Germinal center (tissue), 1 donor: ENCODE measurements around the gene SMURF2.

Experiments
- DNase-seq: peaks from one replicate; pipeline ENCODE4 v3.0.0; 2012; ENCODE audit warnings: mixed read lengths, low spot score

SMURF2 gene

DNA sequence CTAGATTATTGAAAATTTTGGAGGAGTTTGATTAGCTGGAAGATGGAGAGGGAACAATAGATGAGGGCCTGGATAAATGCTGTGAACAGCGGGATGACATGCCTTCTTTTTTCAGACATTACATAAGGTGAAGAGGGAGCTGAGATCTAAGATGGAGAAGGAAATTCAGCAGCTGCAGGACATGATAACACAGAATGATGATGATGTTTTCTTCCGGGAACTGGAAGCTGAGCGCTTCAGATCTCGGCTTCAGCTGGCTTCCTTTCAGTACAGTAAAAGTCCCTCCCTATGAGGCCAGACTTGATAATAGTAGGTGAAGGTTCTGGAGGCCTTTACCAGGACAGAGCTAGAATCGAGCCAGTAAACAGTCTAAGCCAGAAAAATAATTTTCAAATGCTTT is 124.6 kb downstream of the SMURF2 start:
- no peak for DNase-seq

DNA sequence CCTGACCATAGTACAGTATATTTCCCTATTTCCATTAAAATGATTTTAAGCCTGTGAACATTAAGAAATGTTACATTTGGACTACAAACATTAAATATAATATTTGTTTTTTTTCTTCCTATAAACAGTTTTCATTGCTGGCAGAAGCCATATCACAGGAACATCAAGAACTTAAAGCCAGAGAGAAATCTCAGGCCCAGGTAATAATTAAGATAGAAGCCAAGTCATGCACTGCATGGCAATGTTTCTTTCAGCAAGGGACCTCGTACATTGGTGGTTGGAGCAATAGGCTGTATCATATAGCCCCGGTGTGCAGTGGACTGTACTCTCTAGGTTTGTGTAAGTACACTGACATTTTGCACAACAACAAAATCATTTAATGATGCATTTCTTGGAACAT is 125.2 kb downstream of the SMURF2 start:
- no peak for DNase-seq

DNA sequence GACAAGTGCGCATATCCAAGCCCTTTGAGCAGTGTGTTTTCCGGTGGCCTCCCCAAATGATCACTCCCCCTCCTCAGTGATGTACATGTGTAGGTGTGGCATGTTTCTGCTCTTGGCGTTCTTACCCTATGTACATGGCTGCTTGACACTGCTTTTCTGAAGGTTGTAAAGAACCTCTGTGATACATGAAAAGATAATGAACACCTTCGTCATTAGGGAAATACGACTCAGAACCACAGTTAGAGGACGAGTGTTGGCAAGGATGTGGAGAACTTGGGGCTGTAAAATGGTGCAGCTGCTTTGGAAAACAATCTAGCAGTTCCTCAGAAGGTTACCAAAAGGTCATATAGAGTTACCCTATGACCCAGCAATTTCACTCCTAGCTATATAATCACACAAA is 126.8 kb downstream of the SMURF2 start:
- no peak for DNase-seq

DNA sequence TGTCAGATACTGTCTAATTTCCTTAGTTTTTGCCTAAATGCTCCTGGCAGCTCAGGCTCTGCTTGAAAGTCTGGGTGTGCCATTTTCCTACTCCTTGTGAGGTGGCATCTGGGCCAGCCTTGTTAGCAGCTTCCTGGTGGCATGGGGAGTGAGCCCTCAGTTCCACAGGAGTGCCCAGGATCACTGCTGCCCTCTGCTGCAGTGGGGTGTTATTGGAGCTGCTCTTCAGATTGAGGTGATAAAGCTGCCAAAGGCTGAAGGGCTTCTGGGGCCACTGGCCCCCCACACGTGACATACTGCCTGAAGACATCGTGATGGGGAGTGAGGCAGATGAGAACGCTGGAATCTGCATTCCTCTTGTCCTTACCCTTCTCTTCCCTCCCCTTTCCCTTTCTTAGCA is 127.9 kb downstream of the SMURF2 start:
- DNase-seq = peak; percentile 14

DNA sequence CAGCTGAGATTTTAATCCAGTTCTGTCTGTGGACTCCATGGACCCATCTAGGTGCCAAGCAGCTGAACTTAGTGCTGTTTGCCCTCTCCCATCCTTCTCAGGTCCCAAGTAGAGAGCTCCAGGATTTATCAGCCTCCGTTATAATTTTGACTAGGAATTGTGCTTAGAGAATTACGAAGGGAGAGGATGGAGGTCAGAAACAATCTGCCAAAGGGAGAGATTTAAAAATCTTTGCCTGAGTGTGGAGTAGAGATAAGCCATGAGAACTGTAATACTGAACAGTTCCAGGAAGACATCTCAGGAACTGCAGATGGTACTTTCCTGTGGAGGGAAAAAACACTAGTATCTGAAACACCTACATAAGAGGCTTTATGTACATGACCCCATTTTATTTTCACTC is 128.3 kb downstream of the SMURF2 start:
- no peak for DNase-seq

DNA sequence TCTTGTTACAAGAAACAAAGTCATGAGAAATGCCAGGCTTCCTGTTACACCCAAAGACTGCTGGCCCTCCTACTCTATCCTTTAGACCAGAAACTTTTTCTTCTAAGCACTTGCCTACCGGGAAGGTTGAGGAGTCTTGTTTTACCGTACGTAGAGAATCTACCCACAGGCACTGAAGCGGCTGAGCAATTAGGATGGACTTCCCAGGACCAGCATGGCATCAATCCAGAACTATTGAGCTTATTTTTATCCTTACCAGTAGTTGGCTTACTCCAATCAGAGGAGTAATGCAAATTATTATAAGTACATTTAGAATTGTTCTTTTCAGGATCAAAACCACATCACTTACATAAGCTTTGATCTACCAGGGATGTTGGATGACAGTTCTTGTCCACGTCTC is 129.7 kb downstream of the SMURF2 start:
- DNase-seq = no peak

DNA sequence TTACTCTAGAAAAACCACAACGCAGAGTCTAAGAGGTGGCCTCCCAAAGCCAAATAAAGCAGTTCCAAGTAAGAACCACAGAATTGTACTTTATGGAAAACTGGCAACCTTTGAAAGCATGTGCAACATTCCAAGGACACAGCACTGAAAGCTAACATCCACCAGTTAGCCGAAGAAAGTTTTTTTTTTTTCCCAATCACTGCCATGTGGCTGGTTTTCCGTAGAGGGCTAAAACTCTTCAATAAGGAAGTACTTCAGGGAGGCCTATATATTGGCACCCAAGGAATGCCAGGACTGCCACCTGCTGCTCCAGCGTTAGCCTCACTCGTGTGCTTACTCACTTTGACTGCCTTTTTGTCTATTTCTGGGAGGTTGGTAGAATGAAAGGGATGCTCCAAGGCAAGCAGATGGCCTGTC is 130.1 kb downstream of the SMURF2 start:
- DNase-seq = no peak

DNA sequence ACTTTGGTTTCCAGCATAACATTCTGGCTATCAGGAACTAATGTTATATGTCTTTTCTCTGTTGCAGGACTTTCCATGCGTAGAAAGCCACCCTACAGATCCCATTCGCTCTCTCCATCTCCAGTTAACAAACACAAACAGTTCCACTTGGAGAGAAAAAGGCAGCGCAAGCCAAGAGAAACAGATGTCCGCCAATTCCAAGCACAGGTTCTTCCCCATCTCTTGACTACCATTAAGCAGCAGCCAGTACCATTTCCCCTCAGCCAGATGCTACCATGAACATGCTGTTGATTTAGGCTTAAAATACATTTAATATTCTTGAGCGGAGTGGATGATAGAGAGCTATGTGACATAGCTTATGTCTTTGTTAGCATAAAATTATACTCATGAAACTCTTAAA is 132.9 kb downstream of the SMURF2 start:
- DNase-seq = no peak

DNA sequence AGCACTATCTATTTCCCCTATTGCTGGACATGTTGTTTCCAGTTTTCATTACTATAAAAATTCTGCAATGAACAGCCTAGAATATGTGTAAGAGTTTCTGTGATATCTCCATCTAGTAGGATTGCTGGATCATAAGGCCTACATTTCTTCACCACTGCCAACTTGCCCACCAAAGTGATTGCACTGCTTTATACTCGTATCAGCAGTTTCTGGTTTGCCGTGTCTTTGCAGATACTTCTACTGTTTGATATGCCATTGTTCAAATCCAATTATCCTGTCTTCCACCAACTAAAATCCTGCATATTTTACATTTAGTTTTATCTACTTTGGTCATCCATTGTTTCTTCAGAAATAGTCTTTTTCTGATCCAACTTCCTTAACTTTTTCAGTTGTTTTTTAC is 134.2 kb downstream of the SMURF2 start:
- no peak for DNase-seq

DNA sequence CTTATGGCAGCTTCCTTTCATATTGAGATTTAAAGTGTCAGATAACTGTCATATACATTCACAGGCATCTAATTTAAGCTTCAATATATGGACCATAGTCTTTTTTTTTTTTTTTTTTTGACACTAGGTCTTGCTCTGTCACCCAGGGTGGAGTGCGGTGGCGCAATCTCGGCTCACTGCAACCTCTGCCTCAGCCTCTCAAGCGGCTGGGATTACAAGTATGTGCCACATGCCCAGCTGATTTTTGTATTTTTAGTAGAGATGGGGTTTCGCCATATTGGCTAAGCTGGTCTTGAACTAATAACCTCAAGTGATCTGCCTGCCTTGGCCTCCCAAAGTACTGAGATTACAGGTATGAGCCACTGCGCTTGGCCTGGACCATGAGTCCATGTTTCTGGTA is 141.7 kb downstream of the SMURF2 start:
- DNase-seq = no peak

DNA sequence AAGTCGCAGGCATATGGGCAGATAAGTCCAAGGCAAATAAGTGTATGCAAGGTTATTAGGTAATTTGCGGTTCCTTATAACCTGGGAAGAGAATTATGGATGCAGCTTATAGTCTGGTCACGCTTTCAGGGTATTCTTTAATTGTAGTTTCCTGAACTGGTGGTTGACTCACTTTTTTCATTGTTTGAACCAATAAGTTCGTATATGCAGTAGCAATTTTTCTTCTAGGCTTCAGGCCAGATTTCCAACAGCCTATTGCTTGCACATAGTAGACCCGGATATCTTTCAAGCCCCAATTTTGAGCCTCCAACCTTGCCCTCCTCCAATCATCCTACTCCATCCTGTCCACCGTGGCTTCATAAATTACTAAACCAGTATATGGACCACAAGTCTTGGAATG is 142.5 kb downstream of the SMURF2 start:
- no peak for DNase-seq

DNA sequence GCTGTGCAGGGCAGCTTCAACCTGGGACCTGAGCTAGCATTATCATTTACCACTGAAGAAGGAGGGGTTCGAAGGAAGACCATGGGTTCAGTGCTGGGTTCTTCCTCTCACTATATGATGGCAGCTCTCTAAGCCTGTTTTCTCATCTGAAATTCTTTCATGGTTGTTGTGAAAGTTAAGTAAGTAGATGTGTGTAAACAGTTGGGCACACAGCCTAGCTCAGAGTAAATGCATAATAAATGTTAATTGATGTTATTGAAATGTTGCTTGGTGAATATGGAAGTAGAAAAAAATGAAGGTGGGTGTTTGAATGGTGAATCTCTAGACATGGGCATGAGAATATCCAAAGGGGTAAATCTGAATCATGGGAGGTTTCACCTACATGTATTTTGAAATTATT is 146.3 kb downstream of the SMURF2 start:
- DNase-seq = no peak

DNA sequence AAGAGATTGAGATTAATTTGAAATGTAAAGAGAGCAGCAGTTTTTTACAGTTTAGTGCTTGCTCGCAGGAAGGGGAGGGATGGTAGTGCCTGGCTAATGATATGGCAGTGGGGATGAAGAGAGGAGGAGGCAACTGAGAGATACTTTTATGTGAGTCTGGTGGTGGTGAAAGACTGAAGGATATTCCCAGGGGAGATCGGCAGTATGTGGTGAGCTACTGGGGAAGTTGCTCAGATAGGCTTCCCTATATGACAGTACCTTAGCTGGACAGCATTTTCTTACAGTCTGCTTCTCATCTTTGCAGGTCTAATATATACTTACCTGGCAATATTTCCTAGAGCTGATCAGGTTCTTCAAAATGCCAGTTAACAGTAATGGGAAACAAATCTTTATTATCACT is 146.7 kb downstream of the SMURF2 start:
- no peak for DNase-seq

DNA sequence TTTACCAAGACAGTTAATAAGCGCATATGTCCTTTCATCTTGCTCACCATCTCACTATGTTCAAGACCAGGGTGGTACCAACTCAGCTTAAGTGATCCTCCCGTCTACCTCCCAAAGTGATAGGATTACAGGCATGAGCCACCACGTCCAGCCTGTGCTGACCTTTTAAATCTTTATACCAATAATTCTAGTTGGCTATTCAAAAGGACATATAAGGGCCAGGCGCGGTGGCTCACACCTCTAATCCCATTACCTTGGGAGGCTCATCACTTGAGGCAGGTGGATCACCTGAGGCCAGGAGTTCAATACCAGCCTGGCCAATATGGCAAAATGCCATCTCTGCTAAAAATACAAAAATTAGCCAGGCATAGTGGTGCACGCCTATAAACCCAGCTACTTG is 152.9 kb downstream of the SMURF2 start:
- no peak for DNase-seq

DNA sequence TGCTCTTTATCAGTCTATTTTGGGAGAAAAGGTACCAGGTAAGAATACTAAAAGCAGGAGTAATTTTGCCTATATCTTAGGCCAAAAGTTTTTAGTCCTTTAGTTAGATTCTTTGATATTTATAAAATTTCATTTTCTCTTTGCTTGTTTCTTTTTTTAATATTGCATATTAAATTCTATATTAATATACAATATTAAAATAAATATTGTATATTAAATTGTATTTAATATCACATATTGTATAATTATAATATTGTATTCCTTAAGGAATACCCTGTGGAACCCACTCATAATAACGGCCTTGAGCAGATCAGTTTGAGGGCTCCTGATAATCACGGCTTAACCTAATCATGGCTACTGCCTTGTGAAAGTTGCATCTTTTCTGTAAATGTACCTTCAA is 153.4 kb downstream of the SMURF2 start:
- no peak for DNase-seq

DNA sequence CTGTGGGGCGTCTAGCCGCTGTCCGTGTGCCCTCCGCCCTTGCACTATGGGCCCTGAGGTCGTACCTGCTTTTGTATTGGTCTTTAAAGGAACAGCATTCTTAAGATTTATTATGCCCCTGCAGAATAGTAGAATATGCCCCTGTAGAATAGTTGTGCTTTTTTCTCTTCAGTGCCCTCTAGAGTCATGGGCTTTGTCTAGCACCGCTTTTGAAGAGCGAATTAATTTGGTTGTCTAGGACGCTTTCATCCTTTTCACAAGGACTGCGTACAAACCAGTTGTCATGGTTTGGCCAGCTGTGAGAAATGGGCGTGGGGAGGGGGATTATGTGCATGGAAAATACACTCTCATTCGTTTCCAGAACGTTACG is 154.7 kb downstream of the SMURF2 start:
- peak; percentile 72 for DNase-seq

DNA sequence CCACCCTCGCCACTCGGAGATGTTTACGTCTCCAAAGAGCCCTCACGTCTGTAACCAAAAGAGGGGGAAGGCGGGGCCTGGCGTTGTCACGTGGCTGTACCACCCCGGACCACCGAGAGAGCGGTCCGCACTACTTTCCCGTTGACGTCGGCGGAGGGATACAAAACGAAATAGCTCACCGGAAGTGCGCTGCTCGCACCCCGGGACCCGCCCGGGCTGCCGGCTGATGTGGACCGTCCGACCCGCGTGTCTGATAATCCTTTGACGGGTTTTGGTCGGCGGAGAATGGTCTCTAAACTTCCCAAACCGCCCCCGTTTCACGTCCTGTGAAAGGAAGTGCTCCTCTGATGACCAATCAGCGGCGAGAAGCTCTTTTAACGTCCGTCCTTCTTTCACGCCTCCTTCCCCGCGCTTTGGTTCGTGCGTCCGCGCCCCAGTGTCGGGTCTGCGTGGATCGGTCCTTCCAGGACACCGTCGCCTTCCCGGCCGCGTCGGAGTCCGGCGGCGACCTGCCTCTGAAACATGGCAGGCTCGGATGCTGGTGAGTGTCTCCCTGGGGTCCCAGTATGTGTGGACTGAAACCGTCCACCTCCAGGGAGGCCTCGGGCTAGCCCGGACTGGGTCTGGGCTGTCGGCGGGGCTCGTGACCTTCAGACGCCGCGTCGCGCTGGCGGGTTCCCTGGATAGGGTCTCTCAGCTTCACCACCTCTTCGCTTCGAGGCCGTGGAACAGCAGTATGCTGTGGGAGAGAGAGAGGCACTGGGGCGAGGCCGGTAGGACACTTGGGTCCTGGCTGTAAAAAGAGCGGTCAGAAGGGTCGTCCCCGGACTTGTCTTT is 155.3 kb downstream of the SMURF2 start, which contains the start of gene CEP95:
TSS of gene CEP95 (plus strand) at position 402 of the 837 bp plus-strand sequence. CDS start at position 523, 121 bp downstream.
- DNase-seq = peak; percentile 94

DNA sequence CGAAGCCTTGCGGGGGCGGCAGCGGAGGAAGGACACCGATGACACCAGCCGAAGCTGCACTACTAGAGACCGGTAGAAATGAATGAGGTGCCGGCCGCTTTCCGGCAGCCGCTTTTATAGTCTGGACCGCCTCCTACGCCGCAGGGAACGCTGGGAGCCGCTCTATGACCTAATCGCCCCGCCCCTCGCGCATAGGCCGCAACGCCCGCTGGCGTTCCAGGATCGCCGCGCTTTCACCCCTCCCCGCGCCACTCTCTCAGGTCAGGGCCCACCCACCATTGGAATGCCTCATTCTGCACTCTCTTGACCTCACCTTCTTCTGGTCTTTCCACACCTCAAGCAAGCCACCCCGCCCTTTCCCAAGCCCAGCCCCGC is 155.9 kb downstream of the SMURF2 start, which contains the start of gene DDX5:
TSS of gene DDX5 (minus strand) at position 89 of the 375 bp plus-strand sequence. CDS start 170 bp downstream, outside the sequence.
- DNase-seq = peak; percentile 95

DNA sequence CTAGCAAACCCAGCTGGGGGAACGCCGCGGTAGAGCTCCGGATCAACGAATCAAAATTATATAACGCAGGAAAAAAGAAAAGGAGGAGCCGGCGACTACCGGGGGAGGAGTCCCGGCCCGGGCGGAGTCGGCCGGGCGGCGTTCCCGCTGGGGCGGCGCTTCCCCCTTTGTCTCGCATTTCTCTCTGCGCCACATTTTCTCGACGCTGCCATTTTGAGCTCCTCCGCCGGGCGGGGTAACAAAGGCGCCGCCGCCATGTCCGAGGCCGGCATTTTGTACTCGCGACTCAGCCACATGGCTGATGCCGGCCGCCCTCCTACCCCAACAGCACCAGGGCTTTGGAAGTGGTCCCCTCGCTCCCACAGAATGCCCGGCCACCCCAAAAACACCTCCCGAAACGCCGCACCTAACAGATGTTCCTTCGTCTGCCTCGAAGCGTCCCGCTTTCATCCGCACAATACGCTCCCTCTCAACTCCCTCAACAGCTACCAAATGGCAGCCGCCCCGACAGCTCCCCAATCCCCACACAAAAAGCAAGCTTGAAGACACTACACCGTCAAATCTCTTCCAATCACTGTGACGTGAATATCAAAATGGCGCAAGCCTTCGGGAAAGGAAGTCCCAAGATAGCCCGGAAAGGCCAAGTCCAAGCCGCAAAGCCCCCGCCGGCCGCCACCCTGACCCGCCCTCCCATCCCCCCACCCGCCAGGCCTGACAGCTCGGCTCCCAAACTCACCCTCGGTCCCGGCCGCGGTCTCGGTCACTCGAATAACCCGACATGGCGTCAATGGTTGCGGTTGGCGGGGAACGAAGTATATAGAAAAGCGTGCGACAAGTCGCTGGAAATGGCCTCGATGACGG is 156.5 kb downstream of the SMURF2 start:
- DNase-seq = peak; percentile 79

DNA sequence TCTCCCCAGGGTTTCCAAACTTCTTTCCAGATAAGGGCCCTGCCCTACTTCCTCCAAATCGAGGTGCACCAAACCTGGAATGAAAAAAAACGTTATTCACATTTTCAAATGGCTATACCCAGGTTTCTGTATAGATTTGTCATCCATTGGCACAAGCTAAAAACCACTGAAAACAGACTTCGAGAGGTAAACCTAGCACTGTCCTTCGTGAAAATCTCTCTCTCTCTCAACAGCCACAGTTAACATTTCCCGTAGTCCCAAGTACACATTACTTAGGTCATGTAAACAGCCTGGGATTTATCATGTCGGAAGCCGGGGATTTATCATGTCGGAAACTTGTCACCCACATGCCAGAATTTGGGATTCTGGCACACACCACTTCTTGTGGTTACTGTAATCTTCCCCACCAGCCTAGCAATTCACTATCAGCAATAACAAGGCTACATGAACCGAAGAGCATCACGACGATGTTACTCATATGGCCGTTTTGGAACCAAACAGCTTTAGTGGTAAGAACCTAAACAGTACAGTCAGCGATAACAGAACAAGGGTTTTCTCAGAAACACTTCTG is 157.3 kb downstream of the SMURF2 start:
- DNase-seq = no peak

DNA sequence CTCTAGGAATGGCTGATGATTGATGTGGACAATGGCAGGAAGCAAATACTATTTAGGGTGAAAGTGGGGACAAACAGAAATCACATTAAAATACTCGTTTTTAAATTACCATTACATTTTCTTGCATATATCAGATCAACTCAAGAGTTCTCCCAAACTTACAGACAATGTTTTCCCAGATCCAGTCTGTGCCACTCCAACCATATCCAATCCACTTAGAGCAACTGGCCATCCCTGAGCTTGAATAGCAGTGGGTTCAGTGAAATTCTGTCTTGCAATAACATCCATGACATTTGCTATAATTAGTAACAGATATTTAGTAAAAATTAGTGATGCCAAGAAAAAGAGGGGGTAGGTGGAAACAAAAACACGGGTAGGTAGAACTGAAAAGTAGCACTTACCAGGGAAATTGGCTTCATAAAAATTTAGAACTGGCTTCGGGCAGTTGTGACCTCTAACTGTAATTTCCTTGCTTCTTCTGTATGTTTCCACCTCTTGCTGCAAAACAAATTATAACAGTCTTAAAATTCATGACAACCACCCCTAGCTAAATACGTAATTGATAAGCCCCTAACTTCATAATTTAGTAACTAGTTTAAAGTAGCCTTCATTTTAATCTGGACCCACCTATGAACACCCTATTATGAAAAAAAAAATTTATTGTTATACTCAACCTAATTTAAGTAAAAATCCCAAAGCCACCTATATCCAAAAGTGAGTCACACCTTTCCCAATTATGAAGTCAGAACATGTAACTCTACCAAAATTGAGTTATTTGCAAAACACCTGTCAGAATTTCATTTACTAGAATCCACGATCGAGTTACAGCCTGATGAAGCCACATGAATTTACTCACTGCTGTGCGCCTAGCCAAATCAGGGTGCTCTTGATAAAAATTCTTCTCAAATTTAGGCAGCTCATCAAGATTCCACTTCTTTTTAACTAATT is 158.0 kb downstream of the SMURF2 start:
- no peak for DNase-seq

DNA sequence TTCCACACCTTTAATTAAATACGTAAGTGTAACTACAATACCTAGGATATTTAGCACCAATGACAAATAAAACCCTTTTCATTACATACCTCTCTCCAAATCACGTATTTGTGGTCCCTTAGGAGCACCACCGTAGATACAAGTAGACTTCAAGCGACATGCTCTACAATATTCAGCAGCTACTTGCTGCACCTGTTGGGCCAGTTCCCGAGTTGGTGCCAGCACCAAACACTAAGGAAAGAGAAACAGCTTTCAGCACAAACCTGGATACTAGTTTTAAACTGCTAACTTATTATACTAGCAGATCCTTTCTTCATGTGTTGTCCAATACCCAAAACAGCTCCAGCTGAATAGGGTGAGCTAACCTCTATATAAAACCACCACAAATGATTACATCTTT is 158.8 kb downstream of the SMURF2 start:
- no peak for DNase-seq
